HG03558 (cell line): ENCODE data around the gene MVK.
"Not testable (repeated sequence)": the region's sequence is repeated elsewhere in the genome, so short reads cannot be mapped to it uniquely, and the experiment has no call there.

ENCODE experiments used
- ATAC-seq: cut with Tn5 transposase; IDR thresholded peaks from one replicate; pipeline ENCODE4 v1.9.1; 2021; ENCODE audit warnings: moderate number of reproducible peaks; ENCODE audit not compliant: unreplicated experiment; ENCODE audit errors: extremely low read depth

MVK gene

DNA sequence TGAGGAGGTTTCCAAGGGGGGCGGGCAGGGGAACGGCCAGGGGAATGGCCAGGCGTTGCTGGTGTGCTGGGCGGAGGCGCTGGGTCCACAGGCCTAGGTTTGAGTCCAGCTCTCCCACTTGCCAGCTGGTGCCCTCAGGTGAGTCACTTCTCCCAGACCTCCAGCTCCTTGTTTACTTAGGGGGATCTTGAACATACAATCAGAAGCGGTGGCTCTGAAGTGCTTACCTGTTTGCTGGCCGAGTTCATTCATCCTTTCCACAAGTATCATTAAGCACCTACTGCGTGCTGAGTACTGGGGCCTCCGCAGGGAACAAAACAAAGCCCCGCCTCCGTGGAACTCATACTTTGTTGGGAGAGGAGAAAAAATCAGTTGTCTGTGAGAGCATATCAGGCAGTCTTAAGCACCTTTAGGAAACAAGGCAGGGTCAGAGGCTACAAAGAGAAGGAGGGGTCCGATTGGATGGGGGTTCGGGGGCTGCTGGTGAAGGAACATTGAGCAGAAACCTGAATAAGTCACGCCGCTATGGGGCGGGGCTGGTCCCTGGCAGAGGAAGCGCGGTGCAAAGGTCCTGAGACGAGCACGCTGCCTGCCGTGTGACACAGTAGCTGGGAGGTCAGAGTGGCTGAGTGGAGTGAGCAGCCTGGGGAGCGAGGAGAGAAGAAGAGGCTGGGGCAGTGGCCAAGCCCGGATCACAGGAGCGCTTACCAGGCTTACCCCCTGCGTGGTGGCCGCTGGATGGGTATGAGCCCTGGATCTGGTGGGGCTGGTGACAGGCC is 15.1 kb downstream of the MVK start:
- ATAC-seq = no peak

DNA sequence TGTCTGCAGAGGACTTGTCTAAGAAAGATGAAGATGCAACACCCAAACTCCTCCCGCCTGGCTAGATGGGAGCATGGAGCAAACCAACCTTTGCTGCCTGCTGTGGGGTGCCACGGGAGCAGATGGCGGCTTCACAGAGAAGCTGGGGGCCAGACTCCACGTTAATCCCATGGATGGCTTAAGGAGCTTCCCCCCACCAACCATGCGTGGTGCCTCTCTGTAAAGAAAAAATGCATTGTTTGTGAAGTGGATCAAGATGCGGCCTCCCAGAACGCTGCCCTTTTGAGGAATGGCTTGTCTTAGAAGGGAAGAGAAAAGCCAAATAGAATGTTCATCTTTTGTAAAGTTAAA is 15.6 kb downstream of the MVK start:
- no peak for ATAC-seq

DNA sequence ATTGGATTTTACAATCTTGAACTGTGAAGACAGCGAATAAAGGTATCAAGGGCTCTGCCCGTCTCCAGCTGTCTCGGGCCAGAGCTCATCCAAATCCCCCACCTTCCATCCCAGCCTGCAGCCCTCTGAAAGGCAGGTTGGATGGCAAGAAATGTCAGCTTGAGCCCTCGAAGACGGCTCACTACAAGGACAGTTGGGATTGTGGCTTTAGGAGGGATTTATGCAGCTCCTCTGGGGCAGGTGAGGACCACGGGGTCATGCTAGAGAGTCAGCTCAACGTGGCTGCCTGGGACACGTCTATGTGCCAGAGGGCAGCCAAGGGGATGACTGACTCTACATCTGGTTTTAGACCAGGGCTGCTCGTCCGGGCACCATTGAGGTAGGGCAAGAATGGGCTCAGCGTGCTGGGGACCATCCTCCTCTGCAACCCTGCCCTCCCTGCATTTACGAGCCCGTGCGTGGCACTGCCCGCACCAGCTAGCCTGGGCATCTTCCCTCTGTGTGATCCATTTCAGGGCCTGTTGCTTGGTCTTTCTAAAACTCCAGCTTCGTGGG is 16.2 kb downstream of the MVK start:
- ATAC-seq = no peak

DNA sequence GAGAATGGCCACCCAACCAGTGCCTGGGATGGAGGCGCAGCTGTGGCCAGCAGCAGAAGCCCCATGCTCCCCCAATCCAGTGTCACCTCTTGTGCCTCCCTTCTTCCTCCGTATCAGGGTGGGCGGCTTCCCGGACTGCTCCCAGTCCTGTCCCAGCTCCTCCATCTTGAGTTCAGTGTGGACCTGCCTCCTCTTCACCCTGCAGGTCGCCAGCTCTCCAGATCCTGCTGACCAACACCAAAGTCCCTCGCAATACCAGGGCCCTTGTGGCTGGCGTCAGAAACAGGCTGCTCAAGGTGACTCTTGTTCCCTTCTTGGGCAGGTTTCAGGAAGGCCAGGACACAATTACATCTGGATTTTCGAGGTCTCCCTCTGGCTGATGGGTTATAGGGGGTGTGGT is 17.0 kb downstream of the MVK start:
- ATAC-seq = no peak

DNA sequence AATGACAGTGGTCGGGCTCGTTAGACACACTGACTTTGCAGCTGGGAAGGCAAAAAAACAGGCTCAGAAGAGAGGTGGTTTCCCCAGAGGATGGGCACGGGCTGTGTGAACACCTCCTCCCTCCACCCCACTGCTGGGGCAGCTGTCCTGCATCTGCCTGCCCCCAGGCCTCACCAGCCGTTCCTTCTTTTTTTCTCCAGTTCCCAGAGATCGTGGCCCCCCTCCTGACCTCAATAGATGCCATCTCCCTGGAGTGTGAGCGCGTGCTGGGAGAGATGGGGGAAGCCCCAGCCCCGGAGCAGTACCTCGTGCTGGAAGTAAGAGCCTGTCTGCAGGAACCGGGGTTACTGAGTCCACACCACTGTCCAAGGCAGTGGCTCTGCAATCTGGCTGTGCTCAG is 17.4 kb downstream of the MVK start:
- ATAC-seq = no peak

DNA sequence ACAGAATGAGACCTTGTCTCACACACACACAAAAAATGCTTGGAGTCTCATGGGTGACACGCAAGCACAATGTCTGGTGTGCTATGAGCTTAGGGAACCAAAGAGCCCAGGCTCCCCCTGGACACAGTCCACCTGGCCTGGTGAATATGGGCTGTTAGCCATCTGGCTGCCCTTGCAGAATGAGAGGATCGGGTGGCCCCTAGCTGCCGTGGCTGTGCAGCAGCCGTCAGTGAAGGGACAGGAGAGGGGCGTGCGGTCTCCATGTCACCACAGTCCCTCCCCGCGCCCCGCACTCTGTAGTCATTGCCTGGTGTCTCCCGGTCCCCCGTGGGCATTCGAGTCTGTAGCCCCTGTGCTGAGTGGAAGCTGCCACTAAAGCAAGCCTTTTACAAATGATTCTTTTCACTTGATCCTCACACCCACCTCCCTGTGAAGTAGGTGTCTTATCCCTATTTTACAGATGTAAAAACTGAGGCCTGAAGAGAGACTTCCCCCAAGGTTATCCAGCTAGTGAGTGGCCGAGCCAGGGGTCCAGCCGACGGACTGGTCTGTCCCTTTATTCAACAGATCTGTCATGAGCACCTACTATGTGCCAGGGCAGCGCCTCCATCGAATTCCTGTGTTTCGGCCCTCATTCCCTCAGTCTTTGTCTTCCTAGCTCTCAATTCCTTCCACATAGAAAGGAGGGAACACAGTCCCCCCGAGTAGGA is 18.8 kb downstream of the MVK start:
- ATAC-seq = no peak

DNA sequence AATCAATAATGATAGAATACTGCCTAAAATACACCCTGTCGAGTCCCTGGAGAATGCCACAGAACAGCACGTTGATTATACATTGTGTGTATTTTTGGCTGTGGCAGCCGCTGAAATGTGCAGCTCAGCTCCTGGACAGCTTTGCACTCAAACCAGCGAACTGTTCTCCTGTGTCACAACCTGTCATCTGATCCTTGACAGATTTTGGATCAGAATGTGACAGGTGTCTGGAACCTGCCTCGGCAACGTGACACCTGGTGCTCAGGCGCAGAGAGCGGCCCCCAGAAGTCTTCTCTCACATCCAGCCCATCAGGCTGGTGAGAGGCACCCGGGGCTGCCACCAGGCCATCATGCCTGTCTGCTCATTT is 19.3 kb downstream of the MVK start:
- ATAC-seq = no peak

DNA sequence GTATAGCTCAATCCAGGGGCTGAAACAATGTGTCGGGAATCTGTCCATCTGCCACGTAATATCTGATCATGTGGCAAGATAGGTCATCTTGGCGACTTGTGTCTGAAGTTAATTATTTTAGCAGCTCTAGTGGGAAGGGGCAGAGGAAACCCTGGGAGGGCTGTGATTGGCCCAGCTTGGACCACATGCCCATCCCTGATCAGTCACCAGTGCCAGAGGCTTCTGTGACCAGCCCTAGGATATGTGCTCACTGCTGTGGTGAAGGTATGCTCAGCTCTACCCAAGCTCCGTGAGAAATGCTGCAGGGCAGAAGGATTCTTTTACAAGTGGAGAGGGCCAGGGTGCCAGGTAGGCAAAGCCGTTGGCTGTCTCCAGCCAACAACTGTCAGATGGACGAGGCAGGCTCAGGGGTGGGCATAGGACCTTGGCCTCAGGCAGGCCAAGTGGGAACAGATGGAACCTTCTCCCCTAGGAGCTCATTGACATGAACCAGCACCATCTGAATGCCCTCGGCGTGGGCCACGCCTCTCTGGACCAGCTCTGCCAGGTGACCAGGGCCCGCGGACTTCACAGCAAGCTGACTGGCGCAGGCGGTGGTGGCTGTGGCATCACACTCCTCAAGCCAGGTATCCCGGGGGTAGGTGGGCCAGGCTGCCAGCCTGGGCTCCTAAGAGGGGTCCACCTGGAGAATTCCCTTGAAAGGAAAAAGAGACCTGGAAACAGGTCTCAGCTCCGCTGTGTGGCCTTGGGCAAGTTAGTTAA is 21.1 kb downstream of the MVK start:
- ATAC-seq = no peak

DNA sequence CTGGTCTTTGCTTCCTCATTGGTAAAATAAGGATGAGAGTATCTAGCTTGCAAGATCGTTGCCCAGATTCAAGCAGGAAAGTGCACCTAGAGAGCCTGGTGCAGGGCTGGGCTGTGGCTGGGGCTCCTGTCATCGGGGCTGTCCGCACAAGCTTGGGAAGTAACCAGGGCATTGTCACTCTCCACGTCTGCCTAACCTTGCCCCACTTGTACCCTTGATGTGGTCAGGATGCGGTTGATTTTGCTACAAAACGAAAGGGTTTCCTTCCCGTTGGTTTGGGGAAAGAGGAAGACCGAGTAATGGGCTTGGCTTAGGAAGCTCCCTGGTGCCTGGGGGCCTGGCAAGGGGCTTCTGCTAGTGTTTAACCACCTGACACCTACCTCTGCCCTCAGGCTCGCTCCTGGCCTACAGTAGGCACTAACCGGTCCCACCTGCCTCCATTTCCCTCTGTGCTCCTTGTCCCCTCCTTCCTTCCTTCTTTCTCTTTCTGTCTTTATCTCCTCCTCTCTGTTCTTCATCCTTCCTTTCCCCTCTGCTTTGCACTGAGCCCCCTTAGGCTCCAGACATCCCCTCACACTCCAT is 21.8 kb downstream of the MVK start:
- no peak for ATAC-seq

DNA sequence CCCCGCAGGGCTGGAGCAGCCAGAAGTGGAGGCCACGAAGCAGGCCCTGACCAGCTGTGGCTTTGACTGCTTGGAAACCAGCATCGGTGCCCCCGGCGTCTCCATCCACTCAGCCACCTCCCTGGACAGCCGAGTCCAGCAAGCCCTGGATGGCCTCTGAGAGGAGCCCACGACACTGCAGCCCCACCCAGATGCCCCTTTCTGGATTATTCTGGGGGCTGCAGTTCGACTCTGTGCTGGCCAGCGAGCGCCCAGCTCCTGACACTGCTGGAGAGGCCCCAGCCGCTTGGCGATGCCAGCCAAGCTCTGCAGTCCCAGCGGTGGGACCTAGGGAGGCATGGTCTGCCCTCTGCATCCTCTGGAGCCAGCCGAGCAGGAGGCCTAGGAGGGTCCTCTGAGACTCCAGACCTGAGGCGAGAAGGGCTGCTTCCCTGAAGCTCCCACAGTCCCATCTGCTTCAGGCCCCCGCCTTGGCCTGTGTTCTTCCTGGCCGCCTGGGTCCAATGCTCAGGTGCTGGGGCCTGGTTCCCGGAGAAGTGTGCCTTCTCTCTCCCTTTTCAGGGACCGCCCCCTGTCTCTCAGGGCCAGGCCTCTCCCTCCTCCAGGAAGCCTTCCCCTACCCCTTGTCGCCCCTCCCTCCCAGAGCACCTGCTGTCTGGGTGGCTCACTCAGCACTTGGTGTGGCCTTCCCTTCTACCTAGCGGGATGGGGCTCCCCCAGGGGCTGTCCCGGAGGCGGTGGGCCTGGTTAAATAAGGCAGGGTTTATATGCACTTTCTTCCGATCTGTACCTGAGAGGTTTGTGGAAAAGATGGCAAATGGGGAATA is 23.0 kb downstream of the MVK start:
- ATAC-seq = no peak

DNA sequence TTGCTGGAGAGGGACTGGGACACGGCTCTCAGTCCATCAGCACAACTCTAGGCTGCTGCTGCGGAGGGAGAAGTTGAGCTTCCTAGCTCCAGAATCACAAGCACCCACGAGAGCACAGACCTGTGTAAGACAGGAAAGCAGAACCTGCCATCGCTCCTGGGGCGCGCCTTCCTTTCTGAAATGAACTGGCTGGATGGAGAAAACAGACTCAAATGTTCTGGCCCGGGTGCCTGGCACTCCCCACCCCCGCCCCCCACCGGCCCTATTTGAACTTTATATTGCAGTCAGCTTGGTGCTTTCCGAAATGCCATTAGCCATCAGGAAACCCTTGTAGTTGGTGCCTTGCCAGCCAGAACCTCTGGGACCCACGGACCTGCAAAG is 23.8 kb downstream of the MVK start:
- ATAC-seq = no peak

DNA sequence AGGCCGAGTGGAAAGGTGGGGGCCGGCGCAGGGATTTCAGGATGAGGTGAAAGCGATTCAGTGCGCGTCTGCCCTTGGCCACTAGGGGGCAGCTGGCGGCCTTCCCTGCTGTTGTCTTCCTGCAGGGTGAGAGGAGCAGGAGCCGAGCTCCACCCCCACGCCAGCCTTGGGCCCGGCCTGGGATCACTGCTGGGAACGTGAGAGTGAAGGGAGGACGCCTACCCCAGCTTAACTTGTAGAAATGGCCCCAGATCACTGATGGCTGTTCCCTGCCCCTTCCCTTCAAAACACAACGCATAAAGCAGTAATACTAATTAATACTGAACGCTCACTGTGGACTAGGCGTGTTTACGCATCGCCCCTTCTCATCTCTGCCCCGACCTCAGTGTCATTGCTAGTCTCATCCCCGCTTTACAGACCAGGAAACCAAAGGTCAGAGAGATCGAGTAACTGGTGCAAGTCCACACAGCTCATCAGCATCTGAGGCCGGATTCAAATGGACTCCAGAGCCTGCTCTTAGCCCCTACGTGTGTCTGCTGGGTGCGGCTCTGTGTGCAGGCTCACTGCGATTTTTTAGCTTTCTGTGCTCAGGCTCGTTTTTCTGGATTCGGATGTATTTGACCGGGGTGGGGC is 24.3 kb downstream of the MVK start:
- ATAC-seq = no peak

DNA sequence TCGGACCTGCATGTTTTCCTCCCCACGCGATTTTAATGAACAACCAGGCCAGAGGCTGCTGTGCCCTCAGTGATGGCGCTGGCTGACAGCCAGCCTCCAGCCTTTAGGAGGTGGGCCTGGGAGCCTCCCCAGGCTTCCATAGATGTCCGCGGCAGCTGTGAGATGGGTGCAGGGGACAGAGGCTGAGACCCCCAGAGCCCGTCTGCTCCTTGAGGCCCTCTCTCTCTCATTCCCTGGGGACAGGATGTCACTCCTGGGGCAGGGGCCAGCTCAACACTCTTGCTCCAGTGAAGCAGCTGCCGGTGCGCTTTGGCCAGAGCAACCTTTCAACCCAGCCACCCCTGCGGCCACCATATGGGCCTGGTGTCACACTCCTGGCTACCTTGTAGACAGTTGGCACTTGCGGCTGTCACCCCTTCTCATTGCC is 24.8 kb downstream of the MVK start:
- no peak for ATAC-seq

DNA sequence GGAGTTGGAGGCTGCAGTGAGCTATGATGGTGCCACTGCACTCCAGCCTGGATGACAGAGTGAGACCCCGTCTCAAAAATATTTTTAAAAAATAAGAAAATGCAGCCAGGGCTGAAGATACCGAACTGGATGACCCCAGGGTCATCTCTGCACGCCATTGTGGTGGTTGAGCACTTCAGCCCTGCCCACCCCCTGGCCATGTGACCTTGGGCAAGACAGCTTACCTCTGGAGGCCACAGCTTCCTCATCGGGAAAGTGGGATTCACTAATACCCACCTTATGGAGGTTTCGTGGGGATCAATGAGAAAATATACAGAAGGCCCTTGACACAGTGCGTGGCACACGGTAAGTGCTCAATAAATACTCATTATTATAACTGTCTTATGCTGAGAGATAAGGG is 25.5 kb downstream of the MVK start:
- ATAC-seq = no peak

DNA sequence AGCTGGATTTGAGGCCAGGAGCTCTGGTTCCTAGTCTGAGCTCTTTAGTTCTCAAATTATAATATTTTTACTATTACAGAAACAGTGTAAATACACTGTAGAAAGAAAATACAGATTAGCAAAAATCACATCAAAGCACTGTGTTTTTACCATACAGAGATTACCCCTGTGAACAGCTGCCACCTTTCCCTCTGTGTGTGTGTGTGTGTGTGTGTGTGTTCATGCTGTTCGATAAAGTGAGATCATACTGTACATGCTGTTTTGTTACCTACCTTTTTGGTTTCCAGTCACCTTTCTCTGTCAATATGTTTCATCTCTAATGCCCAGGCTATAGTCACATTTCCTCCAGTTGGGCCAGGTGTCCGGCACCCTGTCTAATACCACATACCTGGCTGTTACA is 26.9 kb downstream of the MVK start:
- ATAC-seq = no peak

DNA sequence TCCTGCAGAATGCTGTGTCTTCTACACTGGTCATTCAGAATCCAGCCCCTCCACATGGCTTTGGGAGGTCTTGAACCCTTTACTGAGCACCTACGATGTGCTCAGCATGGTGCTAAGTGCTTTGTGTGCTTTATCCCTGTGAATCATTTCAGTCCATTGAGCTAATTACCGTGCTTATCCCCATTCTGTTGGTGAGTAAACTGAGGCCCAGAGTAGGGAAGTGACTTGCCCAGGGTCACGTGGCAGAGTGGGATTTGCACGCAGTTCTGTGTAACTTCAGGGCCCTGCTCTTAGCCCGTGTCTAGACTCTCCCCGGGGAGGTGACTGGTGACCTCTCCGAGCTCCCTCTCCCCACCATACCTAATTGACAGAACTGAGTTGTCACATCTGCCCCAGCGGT is 27.4 kb downstream of the MVK start:
- no peak for ATAC-seq

DNA sequence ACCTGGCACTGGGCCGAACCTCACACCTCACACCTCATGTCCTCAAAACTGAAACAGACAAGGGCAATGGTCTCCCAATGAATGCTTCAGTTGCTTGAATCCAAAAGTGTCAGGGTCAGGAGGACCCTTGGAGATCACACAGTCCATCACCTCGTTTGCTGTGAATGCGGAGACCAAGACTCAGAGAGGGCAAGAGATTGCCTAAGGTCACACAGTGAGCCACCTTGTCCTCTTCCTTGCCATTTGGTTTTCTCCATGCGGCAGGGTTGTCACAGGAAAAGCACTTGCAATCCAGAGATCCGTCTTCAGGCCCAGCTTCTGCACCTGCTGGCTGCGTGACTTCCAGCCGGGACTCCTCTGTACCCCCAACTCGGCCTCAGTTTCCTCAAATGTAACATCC is 28.0 kb downstream of the MVK start:
- no peak for ATAC-seq

DNA sequence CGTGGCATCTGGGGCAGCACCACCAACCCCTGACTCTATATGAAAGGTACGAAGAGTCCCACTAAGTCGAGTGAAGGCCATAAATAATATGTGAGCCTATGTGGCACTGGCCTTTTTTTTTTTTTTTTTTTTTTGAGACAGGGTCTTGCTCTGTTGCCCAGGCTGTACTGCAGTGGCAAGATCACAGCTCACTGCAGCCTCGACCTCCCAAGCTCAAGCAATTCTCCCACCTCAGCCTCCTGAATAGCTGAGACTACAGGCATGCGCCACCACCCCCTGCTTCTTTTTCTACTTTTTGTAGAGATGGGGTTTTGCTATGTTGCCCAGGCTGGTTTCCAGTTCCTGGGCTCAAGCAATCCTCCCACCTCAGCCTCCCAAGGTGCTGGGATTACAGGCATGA is 28.5 kb downstream of the MVK start:
- ATAC-seq = not testable (repeated sequence)

DNA sequence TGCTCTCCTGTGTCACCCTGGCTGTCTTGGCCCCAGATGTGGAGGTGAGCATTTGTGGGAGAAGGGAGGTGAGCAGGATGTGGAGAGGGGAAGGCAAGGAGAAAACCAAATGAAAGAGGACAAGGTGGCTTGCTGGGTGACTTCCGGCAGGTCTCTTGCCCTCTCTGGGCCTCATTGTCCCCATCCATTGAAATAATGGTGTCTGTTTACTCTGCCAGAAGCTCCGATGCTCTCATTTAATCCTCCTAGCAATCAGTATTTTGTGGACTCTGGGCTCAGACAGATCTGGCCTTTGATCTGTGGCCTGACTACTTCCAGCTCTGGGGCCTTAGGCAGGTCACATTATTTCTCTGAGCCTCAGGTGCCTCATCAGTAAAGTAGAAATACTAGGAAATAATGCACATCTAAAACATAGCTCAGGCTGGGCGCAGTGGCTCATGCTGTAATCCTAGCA is 30.6 kb downstream of the MVK start:
- no peak for ATAC-seq
